Measurements from ENCODE around the gene NEO1. TPM values are rescaled to one million over a fixed set of nuclear protein-coding genes. Genes with fewer than 3 reads are reported as not detected.

Gene NEO1
- total RNA-seq, 4 donors from 2014 or later = 74.0 to 117 (median 107) TPM

- Histone ChIP-seq H3K36me3 (peaks cover 4% of the 10 kb centered on the region), H3K4me3 (no peak overlapping the region), H3K4me1 (no peaks in the 10 kb centered on the region), H3K9me3 (no peaks in the 10 kb centered on the region), H3K27me3 (no peaks in the 10 kb centered on the region), H3K27ac (no peak overlapping the region)
- no peak for DNase-seq (ENCODE audit: low spot score in 2 of 2)
- TF ChIP-seq EP300 (IDR thresholded peaks at IDR 0.05) = no peak
- WGBS = 94% methylated on average over 5 of the region's 5 CpGs
Measured at GRCh38 chr15:73233623-73234022, 181.4 kb downstream of the NEO1 start.

- Histone ChIP-seq H3K9me3 (no peaks in the 10 kb centered on the region), H3K4me3 (no peak overlapping the region), H3K27me3 (no peaks in the 10 kb centered on the region), H3K36me3 (peaks cover 4% of the 10 kb centered on the region), H3K27ac (no peak overlapping the region), H3K4me1 (no peaks in the 10 kb centered on the region)
- DNase-seq (ENCODE audit: low spot score in 2 of 2) = no peak
- WGBS = 61% methylated on average over 3 of the region's 3 CpGs
- TF ChIP-seq CTCF (IDR thresholded peaks at IDR 0.05) = no peak
Measured at GRCh38 chr15:73237910-73238309, 185.6 kb downstream of the NEO1 start.

GRCh38 chr15:73239564-73240215, 187.4 kb downstream of the NEO1 start:
- no peak overlapping the region for H3K4me3 ChIP-seq
- 80% methylated on average over 10 of the region's 10 CpGs for WGBS
- H3K36me3 ChIP-seq = peaks cover 10% of the 10 kb centered on the region
- DNase-seq (ENCODE audit: low spot score in 2 of 2) = no peak
- H3K4me1 ChIP-seq = no peaks in the 10 kb centered on the region
- H3K9me3 ChIP-seq = no peaks in the 10 kb centered on the region
- H3K27ac ChIP-seq = no peak overlapping the region
- TF ChIP-seq POLR2AphosphoS5 (IDR thresholded peaks at IDR 0.05) = no peak
- no peak for TF ChIP-seq POLR2A (IDR thresholded peaks at IDR 0.05)
- TF ChIP-seq CTCF (IDR thresholded peaks at IDR 0.05) = no peak
- no peak for TF ChIP-seq EP300 (IDR thresholded peaks at IDR 0.05)
- no peaks in the 10 kb centered on the region for H3K27me3 ChIP-seq

- Histone ChIP-seq H3K9me3 (no peaks in the 10 kb centered on the region), H3K27ac (no peak overlapping the region), H3K27me3 (no peaks in the 10 kb centered on the region), H3K36me3 (peaks cover 14% of the 10 kb centered on the region), H3K4me3 (no peak overlapping the region), H3K4me1 (no peaks in the 10 kb centered on the region)
- WGBS = 44% methylated on average over 4 of the region's 4 CpGs
- TF ChIP-seq POLR2A (IDR thresholded peaks at IDR 0.05) (no peak), CTCF (IDR thresholded peaks at IDR 0.05) (peak; percentile 77 to 87)
- peak in 1 of 2 donors; percentile 83 for DNase-seq (ENCODE audit: low spot score in 2 of 2)
Measured at GRCh38 chr15:73240866-73241499, 188.7 kb downstream of the NEO1 start.

GRCh38 chr15:73244333-73244732, 192.1 kb downstream of the NEO1 start:
- DNase-seq (ENCODE audit: low spot score in 2 of 2) = no peak
- Histone ChIP-seq H3K36me3 (peaks cover 26% of the 10 kb centered on the region), H3K4me3 (no peak overlapping the region), H3K27me3 (no peaks in the 10 kb centered on the region), H3K9me3 (no peaks in the 10 kb centered on the region), H3K4me1 (no peaks in the 10 kb centered on the region), H3K27ac (no peak overlapping the region)
- no peak for TF ChIP-seq POLR2AphosphoS5 (IDR thresholded peaks at IDR 0.05)
- TF ChIP-seq POLR2A (IDR thresholded peaks at IDR 0.05) = no peak
- peak in 1 of 2 donors; percentile 5 for TF ChIP-seq CTCF (IDR thresholded peaks at IDR 0.05)
- no peak for TF ChIP-seq EP300 (IDR thresholded peaks at IDR 0.05)
- 77% methylated on average over 6 of the region's 6 CpGs for WGBS

GRCh38 chr15:73246439-73246838, 194.2 kb downstream of the NEO1 start:
- Histone ChIP-seq H3K27me3 (no peaks in the 10 kb centered on the region), H3K36me3 (peaks cover 41% of the 10 kb centered on the region), H3K4me3 (no peak overlapping the region), H3K9me3 (no peaks in the 10 kb centered on the region), H3K4me1 (no peaks in the 10 kb centered on the region), H3K27ac (no peak overlapping the region)
- no peak for DNase-seq (ENCODE audit: low spot score in 2 of 2)
- TF ChIP-seq CTCF (IDR thresholded peaks at IDR 0.05) (no peak), EP300 (IDR thresholded peaks at IDR 0.05) (no peak), POLR2AphosphoS5 (IDR thresholded peaks at IDR 0.05) (no peak), POLR2A (IDR thresholded peaks at IDR 0.05) (no peak)
